ENCODE results near the gene SLC30A10. TPM values are rescaled to one million over a fixed set of nuclear protein-coding genes. Genes with fewer than 3 reads are reported as not detected.
"Not testable (repeated sequence)": the region's sequence is repeated elsewhere in the genome, so short reads cannot be mapped to it uniquely, and the experiment has no call there.

Gene SLC30A10
- total RNA-seq, 3 donors from 2014 or later: 11.3 to 38.0 (median 34.3) TPM

DNA sequence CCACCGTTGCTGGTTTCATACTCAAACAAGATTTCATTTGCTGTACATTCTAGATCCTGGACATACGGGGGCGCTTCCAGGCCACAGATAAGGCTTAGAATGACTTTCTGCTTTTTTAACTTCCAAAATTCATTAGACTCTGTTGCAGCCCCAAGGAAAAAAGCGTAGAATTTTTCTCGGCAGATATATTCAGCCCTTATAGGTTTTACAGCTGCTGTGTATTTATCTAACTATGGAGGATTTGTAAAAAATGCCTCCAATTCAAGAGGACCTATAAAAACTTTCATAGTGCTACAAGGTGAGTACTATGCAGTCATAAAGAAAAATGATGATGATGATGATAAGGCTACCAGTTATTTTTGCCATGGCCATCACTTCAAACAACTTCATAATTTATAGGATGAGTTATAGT, 51.6 kb downstream of the SLC30A10 start:
- ATAC-seq (peak; percentile 47), DNase-seq (peak in 1 of 3 donors; percentile 11)
- Histone ChIP-seq H3K4me3 (no peak overlapping the region), H3K9me3 (no peaks in the 10 kb centered on the region), H3K36me3 (ENCODE audit: low read depth) (no peaks in the 10 kb centered on the region), H3K4me1 (ENCODE audit: low read depth) (no peaks in the 10 kb centered on the region)
- TF ChIP-seq, protein P1, sequence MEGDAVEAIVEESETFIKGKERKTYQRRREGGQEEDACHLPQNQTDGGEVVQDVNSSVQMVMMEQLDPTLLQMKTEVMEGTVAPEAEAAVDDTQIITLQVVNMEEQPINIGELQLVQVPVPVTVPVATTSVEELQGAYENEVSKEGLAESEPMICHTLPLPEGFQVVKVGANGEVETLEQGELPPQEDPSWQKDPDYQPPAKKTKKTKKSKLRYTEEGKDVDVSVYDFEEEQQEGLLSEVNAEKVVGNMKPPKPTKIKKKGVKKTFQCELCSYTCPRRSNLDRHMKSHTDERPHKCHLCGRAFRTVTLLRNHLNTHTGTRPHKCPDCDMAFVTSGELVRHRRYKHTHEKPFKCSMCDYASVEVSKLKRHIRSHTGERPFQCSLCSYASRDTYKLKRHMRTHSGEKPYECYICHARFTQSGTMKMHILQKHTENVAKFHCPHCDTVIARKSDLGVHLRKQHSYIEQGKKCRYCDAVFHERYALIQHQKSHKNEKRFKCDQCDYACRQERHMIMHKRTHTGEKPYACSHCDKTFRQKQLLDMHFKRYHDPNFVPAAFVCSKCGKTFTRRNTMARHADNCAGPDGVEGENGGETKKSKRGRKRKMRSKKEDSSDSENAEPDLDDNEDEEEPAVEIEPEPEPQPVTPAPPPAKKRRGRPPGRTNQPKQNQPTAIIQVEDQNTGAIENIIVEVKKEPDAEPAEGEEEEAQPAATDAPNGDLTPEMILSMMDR (IDR thresholded peaks at IDR 0.05): no peak
- intact Hi-C loops (cut with DNase I, micrococcal nuclease): no loop called here

DNA sequence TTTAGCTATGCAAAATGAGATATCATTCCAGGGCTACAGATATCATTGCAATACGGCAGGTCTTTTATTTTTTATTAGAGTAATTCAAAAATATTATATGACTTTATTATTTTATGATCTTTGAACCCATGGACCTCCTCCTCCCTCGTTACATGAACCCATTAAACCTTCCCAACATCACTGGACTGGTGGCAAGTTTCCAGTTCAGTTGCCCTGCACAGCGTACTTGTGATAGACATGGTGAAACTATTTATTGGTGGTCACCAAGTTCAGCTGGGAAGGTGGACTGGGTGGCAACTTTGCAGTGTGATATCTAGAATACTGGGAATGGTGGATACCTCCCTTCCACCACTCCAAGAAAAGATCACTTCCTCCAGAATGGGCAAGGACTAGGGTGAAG, 52.5 kb downstream of the SLC30A10 start:
- peak; percentile 28 to 48 (median 33) for DNase-seq
- Histone ChIP-seq H3K36me3 (ENCODE audit: low read depth) (no peaks in the 10 kb centered on the region), H3K4me3 (no peak overlapping the region), H3K4me1 (ENCODE audit: low read depth) (no peaks in the 10 kb centered on the region), H3K9me3 (no peaks in the 10 kb centered on the region)
- TF ChIP-seq, protein P1 (IDR thresholded peaks at IDR 0.05): no peak
- peak; percentile 91 for ATAC-seq
- intact Hi-C loops (cut with DNase I, micrococcal nuclease): no loop called here

DNA sequence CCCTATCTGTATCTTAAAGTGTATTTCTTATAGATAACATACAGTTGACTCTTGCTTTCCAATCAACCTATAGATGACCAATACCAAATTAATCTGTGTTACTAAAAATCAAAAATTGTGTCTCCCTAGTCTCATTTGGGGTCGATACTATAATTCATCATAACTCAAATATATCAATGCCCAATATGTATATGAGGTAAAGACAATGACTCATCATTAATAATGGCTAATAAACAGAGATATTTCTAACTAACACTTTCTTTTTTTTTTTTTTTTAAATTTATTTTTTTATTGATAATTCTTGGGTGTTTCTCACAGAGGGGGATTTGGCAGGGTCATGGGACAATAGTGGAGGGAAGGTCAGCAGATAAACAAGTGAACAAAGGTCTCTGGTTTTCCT, 55.8 kb downstream of the SLC30A10 start:
- H3K9me3 ChIP-seq; DNase-seq; H3K4me1 ChIP-seq (ENCODE audit: low read depth); H3K4me3 ChIP-seq; intact Hi-C loops (cut with DNase I, micrococcal nuclease); H3K36me3 ChIP-seq (ENCODE audit: low read depth); ATAC-seq: not testable (repeated sequence)

DNA sequence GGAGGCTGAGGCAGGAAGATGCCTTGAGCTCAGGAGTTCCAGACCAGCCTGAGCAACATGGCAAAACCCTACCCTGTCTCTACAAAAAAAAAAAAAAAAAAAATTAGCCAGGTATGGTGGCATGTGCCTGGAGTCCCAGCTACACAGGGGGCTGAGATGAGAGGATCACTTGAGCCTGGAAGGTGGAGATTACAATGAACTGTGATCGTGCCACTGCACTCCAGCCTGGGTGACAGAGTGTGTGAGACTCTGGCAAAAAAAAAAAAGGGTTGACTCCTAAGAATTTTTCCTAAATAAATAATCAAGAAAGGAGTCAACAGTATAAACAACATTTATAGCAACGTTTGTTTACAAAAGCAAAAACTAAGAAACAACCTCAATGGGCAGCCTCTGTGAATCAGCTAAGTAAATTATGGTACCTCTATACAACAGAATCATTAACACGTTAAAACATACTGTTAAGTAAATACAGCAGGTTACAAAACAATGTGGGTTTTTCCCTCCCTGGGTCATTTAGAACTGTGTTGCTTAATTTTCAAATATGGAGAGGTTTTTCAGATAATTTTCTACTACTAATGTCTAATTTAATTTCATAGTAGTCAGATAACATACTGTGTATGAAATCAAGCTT, 56.8 kb downstream of the SLC30A10 start:
- H3K9me3 ChIP-seq: no peaks in the 10 kb centered on the region
- no peaks in the 10 kb centered on the region for H3K36me3 ChIP-seq (ENCODE audit: low read depth)
- TF ChIP-seq, protein P1 (IDR thresholded peaks at IDR 0.05): no peak
- no peak overlapping the region for H3K4me3 ChIP-seq
- DNase-seq: no peak
- no peak for ATAC-seq
- H3K4me1 ChIP-seq (ENCODE audit: low read depth): no peaks in the 10 kb centered on the region
- intact Hi-C loops (cut with DNase I, micrococcal nuclease): no loop called here

DNA sequence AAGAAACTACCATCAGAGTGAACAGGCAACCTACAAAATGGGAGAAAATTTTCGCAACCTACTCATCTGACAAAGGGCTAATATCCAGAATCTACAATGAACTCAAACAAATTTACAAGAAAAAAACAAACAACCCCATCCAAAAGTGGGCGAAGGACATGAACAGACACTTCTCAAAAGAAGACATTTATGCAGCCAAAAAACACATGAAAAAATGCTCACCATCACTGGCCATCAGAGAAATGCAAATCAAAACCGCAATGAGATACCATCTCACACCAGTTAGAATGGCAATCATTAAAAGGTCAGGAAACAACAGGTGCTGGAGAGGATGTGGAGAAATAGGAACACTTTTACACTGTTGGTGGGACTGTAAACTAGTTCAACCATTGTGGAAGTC, 59.7 kb downstream of the SLC30A10 start:
- H3K4me1 ChIP-seq (ENCODE audit: low read depth); DNase-seq; H3K9me3 ChIP-seq; H3K36me3 ChIP-seq (ENCODE audit: low read depth); intact Hi-C loops (cut with DNase I, micrococcal nuclease); H3K4me3 ChIP-seq; ATAC-seq: not testable (repeated sequence)

Other genes with a start within 250 kb of the SLC30A10 start
- gene EPRS1, start 117.9 kb upstream of the SLC30A10 start, total RNA-seq: 10 to 100 TPM; 65.5 to 69.4 (median 67.6) TPM
- gene BPNT1, start 161.2 kb upstream of the SLC30A10 start, total RNA-seq: 10 to 100 TPM; 39.6 to 87.1 (median 62.4) TPM
- 10 to 100 TPM; 65.7 to 86.5 (median 73.6) TPM for gene IARS2, start 165.6 kb upstream of the SLC30A10 start, total RNA-seq

All from mucosa of descending colon (tissue), 3 donors.